ENCODE measurements around the gene HRCT1. TPM values are rescaled to one million over a fixed set of nuclear protein-coding genes. Genes with fewer than 3 reads are reported as not detected.

The HRCT1 gene
- total RNA-seq, 4 donors from 2014 or later = 4.0 to 32.7 (median 17.0) TPM

DNA sequence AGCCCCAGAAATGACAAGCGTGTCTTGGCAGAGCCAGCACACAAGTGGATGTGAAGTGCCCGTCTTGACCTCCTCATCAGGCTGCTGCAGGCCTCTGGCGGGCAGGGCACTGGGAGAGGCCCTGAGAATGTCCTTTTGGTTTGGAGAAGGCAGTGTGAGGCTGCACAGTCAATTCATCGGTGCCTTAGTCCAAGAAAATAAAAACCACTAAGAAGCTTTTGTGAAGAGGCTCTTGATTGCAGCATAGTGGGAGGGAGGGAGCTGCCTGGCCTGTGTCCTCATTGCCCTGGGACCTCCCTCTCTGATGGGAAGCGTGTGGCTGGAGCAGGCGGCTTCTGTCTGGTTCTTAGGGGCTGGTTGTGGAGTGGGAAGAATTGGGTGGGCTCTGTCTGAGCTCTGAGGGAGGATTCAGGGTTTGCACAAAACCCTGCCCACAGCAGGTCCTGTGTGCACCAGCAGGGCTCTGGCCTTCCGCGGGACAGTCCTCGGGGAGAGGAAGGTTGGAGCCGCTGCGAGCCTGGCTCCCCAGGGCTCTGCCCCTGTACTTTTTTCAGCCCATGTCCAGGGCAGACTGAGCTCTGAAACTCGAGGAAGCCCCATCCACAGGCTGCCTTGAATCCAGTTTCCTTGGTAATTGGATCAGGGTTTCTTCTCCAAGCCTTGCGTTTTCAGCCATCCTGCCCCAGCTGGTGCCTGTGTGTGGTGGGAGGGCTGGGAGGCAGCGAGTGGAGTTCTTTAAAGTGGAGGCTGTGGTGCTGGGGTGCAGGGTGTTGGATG, 1.1 kb downstream of the HRCT1 start:
- Histone ChIP-seq H3K4me3 (peak overlapping the region in 1 of 2 donors; percentile 45), H3K27me3 (no peaks in the 10 kb centered on the region), H3K27ac (peak overlapping the region; percentile 82 to 96 (median 90)), H3K36me3 (no peaks in the 10 kb centered on the region), H3K4me1 (peaks cover 25 to 91% (median 69%) of the 10 kb centered on the region in 3 donors), H3K9me3 (no peaks in the 10 kb centered on the region)
- peak; percentile 67 for ATAC-seq
- WGBS, 2 donors (ENCODE audit: low coverage in 1 of 2) = 28% methylated on average over 2 of the region's 14 CpGs; no CpG with 5 or more reads in 1 of the 2 donors
- TF ChIP-seq, protein P1, sequence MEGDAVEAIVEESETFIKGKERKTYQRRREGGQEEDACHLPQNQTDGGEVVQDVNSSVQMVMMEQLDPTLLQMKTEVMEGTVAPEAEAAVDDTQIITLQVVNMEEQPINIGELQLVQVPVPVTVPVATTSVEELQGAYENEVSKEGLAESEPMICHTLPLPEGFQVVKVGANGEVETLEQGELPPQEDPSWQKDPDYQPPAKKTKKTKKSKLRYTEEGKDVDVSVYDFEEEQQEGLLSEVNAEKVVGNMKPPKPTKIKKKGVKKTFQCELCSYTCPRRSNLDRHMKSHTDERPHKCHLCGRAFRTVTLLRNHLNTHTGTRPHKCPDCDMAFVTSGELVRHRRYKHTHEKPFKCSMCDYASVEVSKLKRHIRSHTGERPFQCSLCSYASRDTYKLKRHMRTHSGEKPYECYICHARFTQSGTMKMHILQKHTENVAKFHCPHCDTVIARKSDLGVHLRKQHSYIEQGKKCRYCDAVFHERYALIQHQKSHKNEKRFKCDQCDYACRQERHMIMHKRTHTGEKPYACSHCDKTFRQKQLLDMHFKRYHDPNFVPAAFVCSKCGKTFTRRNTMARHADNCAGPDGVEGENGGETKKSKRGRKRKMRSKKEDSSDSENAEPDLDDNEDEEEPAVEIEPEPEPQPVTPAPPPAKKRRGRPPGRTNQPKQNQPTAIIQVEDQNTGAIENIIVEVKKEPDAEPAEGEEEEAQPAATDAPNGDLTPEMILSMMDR (IDR thresholded peaks at IDR 0.05) = peak in 2 of 4 experiments; percentile 14 to 31
- TF ChIP-seq POLR2AphosphoS5 (IDR thresholded peaks at IDR 0.05) = peak; percentile 82
- TF ChIP-seq POLR2A (IDR thresholded peaks at IDR 0.05) = peak in 1 of 2 donors; percentile 37
- no peak for TF ChIP-seq EP300 (IDR thresholded peaks at IDR 0.05)

- H3K36me3 ChIP-seq = no peaks in the 10 kb centered on the region
- H3K27ac ChIP-seq = peak overlapping the region; percentile 82 to 96 (median 90)
- no peaks in the 10 kb centered on the region for H3K27me3 ChIP-seq
- ATAC-seq = peak; percentile 82
- WGBS, 2 donors (ENCODE audit: low coverage in 1 of 2) = 28 to 52% methylated on average over 4 to 10 of the region's 13 CpGs
- H3K9me3 ChIP-seq = no peaks in the 10 kb centered on the region
- H3K4me1 ChIP-seq = peaks cover 25 to 97% (median 69%) of the 10 kb centered on the region in 3 donors
- TF ChIP-seq, protein P1 (IDR thresholded peaks at IDR 0.05) = no peak
- no peak for TF ChIP-seq EP300 (IDR thresholded peaks at IDR 0.05)
- TF ChIP-seq POLR2AphosphoS5 (IDR thresholded peaks at IDR 0.05) = peak; percentile 81
- TF ChIP-seq POLR2A (IDR thresholded peaks at IDR 0.05) = peak in 1 of 2 donors; percentile 14
- H3K4me3 ChIP-seq = peak overlapping the region in 1 of 2 donors; percentile 45
Measured at GRCh38 chr9:35907711-35908503, 1.9 kb downstream of the HRCT1 start.

DNA sequence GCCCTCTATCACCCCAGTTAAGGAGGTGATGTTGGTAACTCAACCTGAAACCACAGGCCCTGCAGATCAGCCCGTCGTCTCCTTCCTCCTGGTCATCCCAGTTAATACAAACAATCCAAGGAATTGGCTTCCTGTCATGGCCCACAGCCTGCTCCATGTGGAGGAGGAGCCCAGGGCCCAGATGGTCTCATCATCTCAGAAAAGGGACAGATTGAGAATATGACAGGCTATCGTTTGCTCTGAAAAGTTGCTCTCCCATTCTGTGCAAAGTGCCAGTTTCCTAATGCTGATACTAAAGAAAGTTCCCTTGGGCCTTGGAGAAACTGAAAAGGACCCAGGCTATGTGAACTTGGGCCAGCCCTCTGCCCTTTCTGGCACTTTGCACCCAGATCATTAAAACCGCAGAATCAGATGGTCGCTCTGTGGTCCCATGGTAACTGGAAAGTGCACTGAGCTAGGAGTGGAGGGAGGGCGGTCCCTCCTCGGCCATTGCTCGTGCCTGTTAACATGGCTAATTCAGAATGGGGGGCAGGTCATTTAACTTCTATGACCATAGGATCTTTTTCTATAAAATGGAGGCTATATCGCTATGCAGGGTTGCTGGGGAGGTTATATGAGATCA, 2.6 kb downstream of the HRCT1 start:
- WGBS, 2 donors (ENCODE audit: low coverage in 1 of 2) = 29 to 38% methylated on average over 7 to 9 of the region's 9 CpGs
- H3K4me3 ChIP-seq = peak overlapping the region in 1 of 2 donors; percentile 45
- H3K9me3 ChIP-seq = no peaks in the 10 kb centered on the region
- TF ChIP-seq EP300 (IDR thresholded peaks at IDR 0.05) = no peak
- no peak for TF ChIP-seq POLR2A (IDR thresholded peaks at IDR 0.05)
- TF ChIP-seq POLR2AphosphoS5 (IDR thresholded peaks at IDR 0.05) = no peak
- TF ChIP-seq, protein P1 (IDR thresholded peaks at IDR 0.05) = no peak
- no peaks in the 10 kb centered on the region for H3K36me3 ChIP-seq
- ATAC-seq = no peak
- H3K27ac ChIP-seq = peak overlapping the region; percentile 82 to 96 (median 90)
- H3K4me1 ChIP-seq = peaks cover 25 to 92% (median 69%) of the 10 kb centered on the region in 3 donors
- no peaks in the 10 kb centered on the region for H3K27me3 ChIP-seq

DNA sequence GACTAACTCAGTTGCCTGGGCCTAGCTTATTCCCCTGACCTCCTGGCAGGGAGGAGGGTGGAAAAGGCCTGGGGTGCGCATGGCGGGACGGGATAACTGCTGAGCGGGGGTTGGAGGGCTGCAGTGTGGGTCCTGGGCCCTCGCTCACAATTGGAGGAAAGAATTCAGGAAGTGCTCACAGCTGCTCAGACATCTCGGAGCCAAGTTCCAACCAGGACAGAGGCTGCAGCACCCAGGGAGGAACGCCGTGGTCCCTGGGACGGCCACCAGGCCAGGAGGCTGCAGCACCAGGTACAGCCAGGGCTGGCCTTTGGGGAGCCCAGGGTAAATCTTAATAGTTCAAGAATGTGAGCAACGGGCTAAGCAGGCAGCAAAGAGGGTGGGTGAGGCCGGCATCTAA, 3.3 kb downstream of the HRCT1 start, which contains the start of gene SPAAR:
Gene SPAAR, plus strand, starts transcription at position 217 of the 400 bp plus-strand sequence. CDS start 974 bp downstream, outside the sequence.
- TF ChIP-seq EP300 (IDR thresholded peaks at IDR 0.05) (no peak), POLR2AphosphoS5 (IDR thresholded peaks at IDR 0.05) (no peak), POLR2A (IDR thresholded peaks at IDR 0.05) (no peak)
- TF ChIP-seq, protein P1 (IDR thresholded peaks at IDR 0.05) = no peak
- no peaks in the 10 kb centered on the region for H3K9me3 ChIP-seq
- 80% methylated on average over 2 of the region's 11 CpGs; no CpG with 5 or more reads in 1 of the 2 donors for WGBS, 2 donors (ENCODE audit: low coverage in 1 of 2)
- ATAC-seq = no peak
- H3K27me3 ChIP-seq = no peaks in the 10 kb centered on the region
- H3K27ac ChIP-seq = peak within 1 kb of the TSS; percentile 82 to 96 (median 90)
- H3K4me1 ChIP-seq = peaks cover 25 to 86% (median 68%) of the 10 kb centered on the region in 3 donors
- no peaks in the 10 kb centered on the region for H3K36me3 ChIP-seq
- H3K4me3 ChIP-seq = peak within 1 kb of the TSS in 1 of 2 donors; percentile 45

All from gastroesophageal sphincter (tissue), 4 donors.